ENCODE data around the gene CFAP54. TPM values are rescaled to one million over a fixed set of nuclear protein-coding genes. Genes with fewer than 3 reads are reported as not detected.
"Not testable (repeated sequence)": the region's sequence is repeated elsewhere in the genome, so short reads cannot be mapped to it uniquely, and the experiment has no call there.

Gene CFAP54
- total RNA-seq, 1 experiment from 2014 or later = 0.71 TPM

DNA sequence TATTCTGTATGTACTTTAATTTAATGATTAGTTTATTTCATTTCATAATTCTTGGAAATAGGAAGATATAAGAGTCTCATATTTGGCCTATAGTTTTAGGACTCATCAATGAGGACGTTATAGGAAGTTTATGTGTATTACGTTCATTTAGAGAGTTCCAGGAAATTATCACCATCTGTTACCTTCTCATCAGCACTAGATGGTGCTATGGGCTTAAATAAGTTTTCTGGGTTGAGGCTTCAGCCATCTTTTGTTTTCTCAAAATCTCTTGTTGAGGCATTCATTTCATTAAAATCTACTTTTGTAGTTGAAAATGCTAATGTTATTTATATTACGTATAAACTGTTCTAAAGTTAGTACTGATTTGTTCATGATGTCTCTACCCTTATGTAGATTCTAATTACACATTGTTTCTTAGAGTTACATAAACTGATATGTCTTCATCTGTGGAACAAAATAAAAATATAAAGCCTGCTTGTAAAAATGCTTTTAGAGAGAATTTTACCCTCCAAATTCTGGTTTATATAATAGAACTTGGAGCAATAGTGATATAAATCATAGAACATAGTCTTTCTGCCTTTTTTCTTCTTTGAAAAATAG, 89.2 kb downstream of the CFAP54 start:
- Histone ChIP-seq H3K27me3 (replicated peaks; ENCODE audit: insufficient read depth, low read depth, low read length, poor library complexity) (peaks cover 4% of the 10 kb centered on the region), H3K36me3 (ENCODE audit: insufficient read depth, low read length, poor library complexity, severe bottlenecking) (no peaks in the 10 kb centered on the region), H3K4me1 (ENCODE audit: insufficient read depth, low read length, poor library complexity, severe bottlenecking) (no peaks in the 10 kb centered on the region), H3K9me3 (ENCODE audit: low read depth, low read length, poor library complexity, severe bottlenecking) (no peaks in the 10 kb centered on the region), H3K4me3 (ENCODE audit: low read depth, low read length, poor library complexity, severe bottlenecking) (no peak overlapping the region), H3K27ac (ENCODE audit: low read depth, low read length, poor library complexity, severe bottlenecking) (no peak overlapping the region)
- intact Hi-C loops (cut with micrococcal nuclease; ENCODE audit: unreplicated experiment) = loop anchor here (2.0 to 5.0 kb wide), 4 partner anchors 406 to 1819 kb away; no protein-coding TSS in a partner anchor
- DNase-seq (ENCODE audit: low spot score) = peak; percentile 75
- ChIA-PET CTCF (no interaction called here), POLR2A (ENCODE audit: low non-redundant PET) (no interaction called here)
- no TSS peak for BruUV-seq (replicated peaks)
- TF ChIP-seq EZH2 (IDR thresholded peaks at IDR 0.05; ENCODE audit: borderline replicate concordance, low read depth, low read length, poor library complexity, severe bottlenecking) (no peak), CTCF (conservative IDR thresholded peaks at IDR 0.05; ENCODE audit: low read depth, low read length) (peak; percentile 72)

- H3K9me3 ChIP-seq (ENCODE audit: low read depth, low read length, poor library complexity, severe bottlenecking) = no peaks in the 10 kb centered on the region
- intact Hi-C loops (cut with micrococcal nuclease; ENCODE audit: unreplicated experiment) = no loop called here
- no peak overlapping the region for H3K27ac ChIP-seq (ENCODE audit: low read depth, low read length, poor library complexity, severe bottlenecking)
- POLR2A ChIA-PET (ENCODE audit: low non-redundant PET) = no interaction called here
- no peak for TF ChIP-seq CTCF (conservative IDR thresholded peaks at IDR 0.05; ENCODE audit: low read depth, low read length)
- H3K4me1 ChIP-seq (ENCODE audit: insufficient read depth, low read length, poor library complexity, severe bottlenecking) = no peaks in the 10 kb centered on the region
- H3K4me3 ChIP-seq (ENCODE audit: low read depth, low read length, poor library complexity, severe bottlenecking) = no peak overlapping the region
- H3K27me3 ChIP-seq (replicated peaks; ENCODE audit: insufficient read depth, low read depth, low read length, poor library complexity) = no peaks in the 10 kb centered on the region
- CTCF ChIA-PET = no interaction called here
- no peak for DNase-seq (ENCODE audit: low spot score)
- BruUV-seq (replicated peaks) = no TSS peak
- H3K36me3 ChIP-seq (ENCODE audit: insufficient read depth, low read length, poor library complexity, severe bottlenecking) = no peaks in the 10 kb centered on the region
Observed at GRCh38 chr12:96585977-96586376, 96.6 kb downstream of the CFAP54 start.

- BruUV-seq (replicated peaks) = no TSS peak
- no peak overlapping the region for H3K4me3 ChIP-seq (ENCODE audit: low read depth, low read length, poor library complexity, severe bottlenecking)
- H3K27me3 ChIP-seq (replicated peaks; ENCODE audit: insufficient read depth, low read depth, low read length, poor library complexity) = no peaks in the 10 kb centered on the region
- H3K4me1 ChIP-seq (ENCODE audit: insufficient read depth, low read length, poor library complexity, severe bottlenecking) = no peaks in the 10 kb centered on the region
- ChIA-PET CTCF (no interaction called here), POLR2A (ENCODE audit: low non-redundant PET) (no interaction called here)
- H3K36me3 ChIP-seq (ENCODE audit: insufficient read depth, low read length, poor library complexity, severe bottlenecking) = no peaks in the 10 kb centered on the region
- no peak for DNase-seq (ENCODE audit: low spot score)
- intact Hi-C loops (cut with micrococcal nuclease; ENCODE audit: unreplicated experiment) = no loop called here
- no peak for TF ChIP-seq EZH2 (IDR thresholded peaks at IDR 0.05; ENCODE audit: borderline replicate concordance, low read depth, low read length, poor library complexity, severe bottlenecking)
- no peaks in the 10 kb centered on the region for H3K9me3 ChIP-seq (ENCODE audit: low read depth, low read length, poor library complexity, severe bottlenecking)
- H3K27ac ChIP-seq (ENCODE audit: low read depth, low read length, poor library complexity, severe bottlenecking) = no peak overlapping the region
Observed at GRCh38 chr12:96587691-96588090, 98.3 kb downstream of the CFAP54 start.

DNA sequence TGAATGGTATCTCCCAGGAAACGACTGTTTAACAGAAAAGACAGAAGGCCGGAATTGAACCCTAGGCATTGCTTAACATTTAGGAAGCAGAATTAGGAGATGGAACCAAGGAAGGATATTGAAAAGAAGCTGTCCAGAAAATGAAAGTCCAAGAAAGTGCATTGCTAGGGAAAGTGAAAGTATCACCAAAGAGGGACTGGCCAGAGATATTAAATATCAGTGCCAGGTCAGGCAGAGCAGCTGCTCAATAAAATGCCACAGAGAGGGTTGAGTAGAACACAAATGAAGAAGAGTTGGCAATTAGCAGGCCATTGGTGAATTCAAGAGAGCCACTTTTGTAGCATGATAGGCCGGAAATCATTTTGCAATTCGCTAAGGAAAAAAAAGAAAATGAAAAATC, 101.6 kb downstream of the CFAP54 start:
- H3K4me1 ChIP-seq (ENCODE audit: insufficient read depth, low read length, poor library complexity, severe bottlenecking) = no peaks in the 10 kb centered on the region
- ChIA-PET CTCF (no interaction called here), POLR2A (ENCODE audit: low non-redundant PET) (no interaction called here)
- no TSS peak for BruUV-seq (replicated peaks)
- H3K27ac ChIP-seq (ENCODE audit: low read depth, low read length, poor library complexity, severe bottlenecking) = no peak overlapping the region
- H3K9me3 ChIP-seq (ENCODE audit: low read depth, low read length, poor library complexity, severe bottlenecking) = no peaks in the 10 kb centered on the region
- no peaks in the 10 kb centered on the region for H3K36me3 ChIP-seq (ENCODE audit: insufficient read depth, low read length, poor library complexity, severe bottlenecking)
- TF ChIP-seq EZH2 (IDR thresholded peaks at IDR 0.05; ENCODE audit: borderline replicate concordance, low read depth, low read length, poor library complexity, severe bottlenecking) = no peak
- TF ChIP-seq CTCF (conservative IDR thresholded peaks at IDR 0.05; ENCODE audit: low read depth, low read length) = no peak
- H3K27me3 ChIP-seq (replicated peaks; ENCODE audit: insufficient read depth, low read depth, low read length, poor library complexity) = peaks cover 4% of the 10 kb centered on the region
- H3K4me3 ChIP-seq (ENCODE audit: low read depth, low read length, poor library complexity, severe bottlenecking) = no peak overlapping the region
- intact Hi-C loops (cut with micrococcal nuclease; ENCODE audit: unreplicated experiment) = no loop called here
- no peak for DNase-seq (ENCODE audit: low spot score)

- H3K4me1 ChIP-seq (ENCODE audit: insufficient read depth, low read length, poor library complexity, severe bottlenecking); H3K36me3 ChIP-seq (ENCODE audit: insufficient read depth, low read length, poor library complexity, severe bottlenecking); DNase-seq (ENCODE audit: low spot score); H3K9me3 ChIP-seq (ENCODE audit: low read depth, low read length, poor library complexity, severe bottlenecking); H3K4me3 ChIP-seq (ENCODE audit: low read depth, low read length, poor library complexity, severe bottlenecking); H3K27ac ChIP-seq (ENCODE audit: low read depth, low read length, poor library complexity, severe bottlenecking); intact Hi-C loops (cut with micrococcal nuclease; ENCODE audit: unreplicated experiment); POLR2A ChIA-PET (ENCODE audit: low non-redundant PET); BruUV-seq (replicated peaks): not testable (repeated sequence)
- H3K27me3 ChIP-seq (replicated peaks; ENCODE audit: insufficient read depth, low read depth, low read length, poor library complexity) = peaks cover 36% of the 10 kb centered on the region
- CTCF ChIA-PET = interaction anchor here (0.6 kb wide), 1 partner anchor 14 kb away, joined by 3 read pairs; no protein-coding TSS in a partner anchor
Observed at GRCh38 chr12:96604374-96604773, 115.0 kb downstream of the CFAP54 start.

Measured in A673 (cell line).